Mononuclear cell (primary cell): ENCODE measurements around the gene CDS1. TPM values are rescaled to one million over a fixed set of nuclear protein-coding genes. Genes with fewer than 3 reads are reported as not detected.
"Not testable (repeated sequence)": the region's sequence is repeated elsewhere in the genome, so short reads cannot be mapped to it uniquely, and the experiment has no call there.

ENCODE experiments used
- H3K27me3 ChIP-seq: 2 replicates; pipeline ENCODE4 v1.6.0; 2011; ENCODE audit warnings: low read length, control low read depth; ENCODE audit not compliant: insufficient read depth
- H3K4me1 ChIP-seq: 2 replicates; pipeline ENCODE4 v1.5.1; 2011; ENCODE audit warnings: mild to moderate bottlenecking, low read length, control low read depth; ENCODE audit not compliant: insufficient read depth
- H3K4me3 ChIP-seq: 2 replicates; pipeline ENCODE4 v1.5.1; 2011; ENCODE audit warnings: mild to moderate bottlenecking, low read length, moderate library complexity
- H3K9me3 ChIP-seq: 2 replicates; pipeline ENCODE4 v1.5.1; 2011; ENCODE audit warnings: low read depth, mild to moderate bottlenecking, control low read depth, low read length
- total RNA-seq: library from RNA; depleted of rRNA; stranded (reverse); fragments of >200 nt; gene quantifications from one replicate; pipeline ENCODE4 v1.2.3, GENCODE V29; 2012

Gene CDS1
- total RNA-seq, 1 donor = 0.42 TPM

DNA sequence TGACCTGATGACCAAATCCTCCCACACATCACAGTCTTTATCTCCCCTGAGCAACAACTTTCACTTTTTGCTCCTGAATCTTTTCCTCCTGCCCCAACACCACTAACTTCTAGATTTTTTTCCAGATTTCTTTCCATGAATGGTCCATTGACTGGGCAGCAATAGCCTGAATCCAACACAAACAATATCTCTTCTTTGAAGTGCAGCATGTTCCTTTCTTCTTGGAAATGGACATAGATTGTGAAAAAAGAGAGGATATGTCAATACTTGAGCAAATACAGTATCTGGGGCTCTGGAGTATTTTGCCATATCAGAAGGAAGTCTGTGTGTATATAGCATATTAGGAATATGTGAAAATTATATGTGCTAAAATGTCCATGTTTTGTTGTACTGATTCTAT lies 55.2 kb downstream of the CDS1 start:
- Histone ChIP-seq H3K4me3 (no peak overlapping the region), H3K27me3 (no peaks in the 10 kb centered on the region), H3K4me1 (no peaks in the 10 kb centered on the region), H3K9me3 (no peaks in the 10 kb centered on the region)

DNA sequence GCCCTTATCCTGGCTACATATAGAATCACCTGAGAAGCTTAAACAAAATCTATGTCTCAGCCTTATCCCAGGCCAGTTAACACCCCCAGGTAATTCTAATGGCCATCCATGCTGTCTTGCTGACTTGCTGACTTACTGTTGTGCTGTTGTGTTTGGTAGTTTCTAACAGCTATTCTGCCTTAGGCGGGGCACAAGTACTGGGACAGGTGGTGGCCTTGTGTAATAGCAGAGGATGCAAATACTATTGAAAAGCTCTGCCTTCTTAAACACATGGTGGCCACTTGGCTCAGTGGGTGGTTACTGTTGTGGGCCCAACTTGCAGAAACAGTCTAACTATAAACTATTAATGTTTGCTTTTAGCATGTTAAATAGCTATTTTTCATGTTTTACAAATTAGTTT lies 56.2 kb downstream of the CDS1 start:
- H3K9me3 ChIP-seq = no peaks in the 10 kb centered on the region
- H3K4me3 ChIP-seq = no peak overlapping the region
- no peaks in the 10 kb centered on the region for H3K27me3 ChIP-seq
- no peaks in the 10 kb centered on the region for H3K4me1 ChIP-seq

- Histone ChIP-seq H3K27me3 (no peaks in the 10 kb centered on the region), H3K9me3 (no peaks in the 10 kb centered on the region), H3K4me3 (no peak overlapping the region), H3K4me1 (no peaks in the 10 kb centered on the region)
Measured at GRCh38 chr4:84644087-84644486, 61.2 kb downstream of the CDS1 start.

DNA sequence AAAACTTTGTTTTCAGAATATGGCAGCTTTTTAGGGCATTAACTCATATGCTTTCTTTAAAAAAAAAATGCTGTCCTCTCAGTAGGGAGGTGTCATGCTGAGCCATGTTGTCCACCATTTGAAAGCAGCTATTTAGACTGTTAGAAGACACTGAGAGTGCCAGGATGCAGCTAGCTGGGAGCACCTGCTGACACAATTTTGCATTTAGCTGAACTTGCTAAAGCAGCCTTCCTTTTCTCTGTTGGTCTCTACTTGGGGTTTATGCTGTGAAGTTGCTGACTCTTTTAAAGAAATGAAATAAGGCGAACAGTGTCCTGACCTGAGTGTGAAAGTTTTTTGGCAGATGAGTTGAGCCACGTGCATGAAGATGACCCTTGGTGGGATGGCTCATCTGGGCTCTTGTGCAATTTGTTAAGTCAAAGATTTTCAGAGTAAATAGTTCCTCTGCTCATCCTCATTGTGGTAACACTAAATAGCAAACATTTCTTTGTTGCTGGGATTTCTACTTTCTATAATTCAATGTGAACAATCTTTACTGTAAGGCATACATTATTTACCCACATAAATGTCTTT lies 64.5 kb downstream of the CDS1 start:
- H3K9me3 ChIP-seq = no peaks in the 10 kb centered on the region
- no peaks in the 10 kb centered on the region for H3K4me1 ChIP-seq
- no peaks in the 10 kb centered on the region for H3K27me3 ChIP-seq
- H3K4me3 ChIP-seq = no peak overlapping the region

DNA sequence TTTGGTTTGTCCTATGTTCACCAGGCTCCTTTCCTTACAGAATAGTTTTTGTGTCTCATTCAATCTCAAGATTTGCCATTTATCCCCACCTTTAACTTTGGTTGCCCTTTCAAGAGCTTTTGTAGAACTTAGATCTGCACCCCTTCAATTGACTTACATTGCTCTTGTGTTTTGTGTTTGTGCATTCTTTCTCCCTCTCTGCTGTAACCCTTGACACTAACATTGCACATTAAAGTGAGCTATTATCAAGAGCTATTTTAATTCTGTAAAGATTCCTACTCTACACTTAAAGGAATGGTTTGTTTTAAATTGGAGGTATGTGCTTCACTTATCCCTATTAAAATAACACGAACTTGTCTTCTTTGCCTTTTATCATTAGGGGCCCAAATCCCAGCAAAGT lies 65.3 kb downstream of the CDS1 start:
- Histone ChIP-seq H3K9me3 (no peaks in the 10 kb centered on the region), H3K4me1 (no peaks in the 10 kb centered on the region), H3K4me3 (no peak overlapping the region), H3K27me3 (no peaks in the 10 kb centered on the region)

DNA sequence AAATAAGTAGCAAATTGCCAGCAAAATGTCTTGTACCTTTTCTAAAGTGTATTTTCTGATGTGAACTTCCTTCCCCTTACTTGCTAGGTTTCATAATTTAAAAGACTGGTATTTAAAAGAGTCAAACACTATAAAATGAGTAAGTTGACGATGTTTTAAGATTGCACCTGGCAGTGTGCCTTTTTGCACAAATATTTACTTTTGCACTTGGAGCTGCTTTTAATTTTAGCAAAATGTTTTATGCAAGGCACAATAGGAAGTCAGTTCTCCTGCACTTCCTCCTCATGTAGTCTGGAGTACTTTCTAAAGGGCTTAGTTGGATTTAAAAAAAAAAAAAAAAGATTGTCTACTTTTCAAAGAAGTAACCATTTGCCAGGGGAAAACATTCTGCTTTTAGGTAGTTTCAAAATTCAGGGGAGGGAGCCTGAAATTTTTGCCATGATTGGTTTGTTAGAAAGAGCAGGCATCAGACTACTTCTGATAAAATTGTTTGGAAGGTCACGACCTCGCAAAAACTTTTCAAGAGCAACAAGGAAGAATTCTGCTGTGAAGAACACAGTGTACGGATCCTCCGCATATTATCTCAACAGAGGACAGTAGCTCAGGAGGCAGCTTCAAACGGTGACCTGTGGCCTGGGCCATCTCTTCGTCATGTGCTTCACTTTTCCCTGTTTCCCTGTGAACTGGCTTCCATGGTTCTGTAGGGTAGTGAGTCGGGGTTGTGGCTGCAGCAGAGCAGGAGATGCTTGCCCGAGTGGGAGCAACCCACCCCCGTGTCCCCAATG lies 66.1 kb downstream of the CDS1 start:
- Histone ChIP-seq H3K4me3 (no peak overlapping the region), H3K27me3 (no peaks in the 10 kb centered on the region), H3K9me3 (no peaks in the 10 kb centered on the region), H3K4me1 (no peaks in the 10 kb centered on the region)

DNA sequence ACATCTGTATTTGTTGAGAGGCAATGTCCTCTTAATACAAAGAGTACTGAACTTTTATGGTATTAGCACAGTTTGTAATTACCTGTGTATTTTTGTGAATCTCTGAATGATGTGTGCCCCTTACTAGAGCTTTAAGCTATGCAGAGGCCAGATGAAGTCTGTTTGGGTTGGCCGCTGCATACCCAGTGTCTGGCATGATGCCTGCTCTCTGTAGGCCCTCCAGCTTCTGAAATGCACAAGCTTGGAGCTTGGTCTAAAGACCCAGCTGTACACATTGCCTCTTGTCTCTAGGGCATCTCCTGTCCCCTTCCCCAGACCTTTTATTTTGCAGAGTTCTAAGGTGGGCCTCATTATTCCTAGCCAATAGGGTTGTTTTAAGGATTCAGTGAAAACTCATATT lies 68.6 kb downstream of the CDS1 start:
- no peak overlapping the region for H3K4me3 ChIP-seq
- H3K9me3 ChIP-seq = no peaks in the 10 kb centered on the region
- no peaks in the 10 kb centered on the region for H3K27me3 ChIP-seq
- no peaks in the 10 kb centered on the region for H3K4me1 ChIP-seq

DNA sequence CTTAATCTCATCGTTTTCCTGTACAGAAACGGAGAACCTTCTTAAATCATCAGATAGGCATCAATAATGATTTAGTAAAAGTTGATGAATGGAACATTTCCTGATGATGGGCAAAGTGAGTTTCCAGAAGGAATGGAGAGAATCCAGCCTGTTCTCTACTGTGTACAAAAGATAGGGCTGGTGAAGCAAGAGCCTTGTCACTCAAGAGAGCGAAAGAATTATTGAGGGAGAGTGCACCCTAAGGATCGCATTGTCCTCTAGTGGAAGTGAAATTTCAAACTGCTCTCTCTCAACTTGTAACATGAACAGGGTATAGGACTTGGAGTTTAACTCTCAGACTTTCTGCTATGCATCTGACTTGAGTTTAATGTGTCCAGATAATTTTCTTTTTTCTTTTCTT lies 69.6 kb downstream of the CDS1 start:
- no peaks in the 10 kb centered on the region for H3K4me1 ChIP-seq
- H3K27me3 ChIP-seq = no peaks in the 10 kb centered on the region
- H3K4me3 ChIP-seq = no peak overlapping the region
- H3K9me3 ChIP-seq = no peaks in the 10 kb centered on the region

GRCh38 chr4:84660606-84661005 lies 77.7 kb downstream of the CDS1 start:
- no peaks in the 10 kb centered on the region for H3K9me3 ChIP-seq
- no peak overlapping the region for H3K4me3 ChIP-seq
- H3K4me1 ChIP-seq = no peaks in the 10 kb centered on the region
- H3K27me3 ChIP-seq = no peaks in the 10 kb centered on the region

- no peaks in the 10 kb centered on the region for H3K27me3 ChIP-seq
- no peaks in the 10 kb centered on the region for H3K4me1 ChIP-seq
- no peak overlapping the region for H3K4me3 ChIP-seq
- H3K9me3 ChIP-seq = no peaks in the 10 kb centered on the region
Measured at GRCh38 chr4:84661191-84661939, 78.4 kb downstream of the CDS1 start.

- H3K27me3 ChIP-seq, H3K9me3 ChIP-seq, H3K4me3 ChIP-seq, H3K4me1 ChIP-seq: not testable (repeated sequence)
Measured at GRCh38 chr4:84664767-84665166, 81.8 kb downstream of the CDS1 start.

DNA sequence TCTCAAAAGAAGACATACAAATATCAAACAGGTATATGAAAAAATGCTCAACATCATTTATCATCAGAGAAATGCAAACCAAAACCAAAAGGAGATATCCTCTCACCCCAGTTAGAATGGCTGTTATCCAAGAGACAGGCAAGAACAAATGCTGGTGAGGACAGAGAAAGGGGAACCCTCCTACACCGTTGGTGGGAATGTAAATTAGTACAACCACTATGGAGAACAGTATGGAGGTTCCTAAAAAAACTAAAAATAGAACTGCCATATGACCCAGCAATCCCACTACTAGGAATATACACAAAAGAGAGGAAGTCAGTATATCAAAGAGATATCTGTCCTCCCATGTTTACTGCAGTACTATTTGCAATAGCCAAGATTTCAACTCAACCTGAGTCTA lies 83.5 kb downstream of the CDS1 start:
- Histone ChIP-seq H3K9me3 (no peaks in the 10 kb centered on the region), H3K27me3 (no peaks in the 10 kb centered on the region), H3K4me1 (no peaks in the 10 kb centered on the region), H3K4me3 (no peak overlapping the region)

GRCh38 chr4:84669201-84669600 lies 86.3 kb downstream of the CDS1 start:
- Histone ChIP-seq H3K27me3 (no peaks in the 10 kb centered on the region), H3K4me3 (no peak overlapping the region), H3K9me3 (no peaks in the 10 kb centered on the region), H3K4me1 (no peaks in the 10 kb centered on the region)

DNA sequence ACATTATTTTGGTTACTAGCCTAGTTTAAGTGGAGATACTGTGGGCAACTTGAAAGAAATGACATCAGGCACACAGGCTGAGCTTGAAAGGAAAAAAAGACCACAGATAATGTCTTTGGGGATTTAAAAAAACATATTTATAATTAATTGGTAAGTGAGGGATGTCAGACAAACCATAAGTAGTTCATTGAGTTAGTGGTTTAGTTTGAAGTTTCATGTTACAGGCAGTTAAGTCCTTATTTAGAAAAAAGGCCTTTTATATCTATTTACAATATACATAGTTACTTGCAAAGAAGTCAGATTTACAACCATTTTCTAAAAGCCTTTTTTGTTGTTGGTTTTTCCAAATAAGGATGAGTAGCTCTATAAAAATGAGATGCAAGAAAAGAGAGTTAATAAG lies 89.2 kb downstream of the CDS1 start:
- H3K4me3 ChIP-seq = no peak overlapping the region
- no peaks in the 10 kb centered on the region for H3K27me3 ChIP-seq
- no peaks in the 10 kb centered on the region for H3K4me1 ChIP-seq
- H3K9me3 ChIP-seq = no peaks in the 10 kb centered on the region

DNA sequence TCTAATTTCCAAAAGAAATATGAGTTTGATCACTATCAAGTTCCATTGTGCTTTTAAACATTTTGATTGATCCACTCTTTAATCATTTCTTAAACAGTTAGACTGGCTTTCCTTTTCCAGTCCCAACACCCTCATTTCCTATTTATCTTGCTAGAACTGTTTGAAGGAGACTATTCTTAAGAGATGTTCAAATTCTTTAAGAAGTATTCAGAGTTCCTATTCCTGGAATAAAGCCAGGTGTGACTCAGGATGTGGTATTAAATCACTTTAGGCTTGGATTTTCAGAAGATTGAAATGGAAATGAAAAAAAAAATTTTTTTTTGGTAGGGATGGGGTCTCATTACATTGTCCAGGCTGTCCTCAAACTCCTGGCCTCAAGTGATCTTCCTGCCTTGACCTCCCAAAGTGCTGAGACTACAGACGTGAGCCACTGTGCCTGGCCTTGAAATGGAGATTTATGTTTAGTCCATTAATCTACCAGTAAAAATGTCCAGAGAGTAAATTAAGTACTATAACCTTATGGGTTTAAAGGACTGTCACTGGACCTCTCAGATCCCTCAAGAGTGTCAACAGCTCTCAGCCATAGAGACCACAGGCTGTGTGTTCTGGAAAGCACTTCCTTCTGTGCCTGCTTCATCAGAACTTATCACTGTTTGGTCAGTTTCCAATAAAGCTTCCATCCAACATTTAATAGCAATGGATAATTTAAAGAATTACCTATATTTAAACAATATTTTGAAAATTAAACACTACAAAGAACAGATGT lies 90.7 kb downstream of the CDS1 start:
- no peak overlapping the region for H3K4me3 ChIP-seq
- no peaks in the 10 kb centered on the region for H3K4me1 ChIP-seq
- H3K27me3 ChIP-seq = no peaks in the 10 kb centered on the region
- no peaks in the 10 kb centered on the region for H3K9me3 ChIP-seq
